ENCODE data around the gene LST1.

The LST1 gene

GRCh38 chr6:31624070-31624469, 38.0 kb downstream of the LST1 start:
- TF ChIP-seq CTCF (IDR thresholded peaks at IDR 0.05; ENCODE audit: extremely low read depth, insufficient read depth, missing control alignments): no peak
- no peak for DNase-seq (ENCODE audit: low spot score)
- in situ Hi-C loops (cut with MboI; ENCODE audit: low pct_unique_long_range_greater_than_20kb, low sequenced_read_pairs, unreplicated experiment): no loop called here

- in situ Hi-C loops (cut with MboI; ENCODE audit: low pct_unique_long_range_greater_than_20kb, low sequenced_read_pairs, unreplicated experiment): no loop called here
- DNase-seq (ENCODE audit: low spot score): no peak
Measured at GRCh38 chr6:31626952-31627351, 40.9 kb downstream of the LST1 start.

GRCh38 chr6:31627690-31628287, 41.7 kb downstream of the LST1 start:
- DNase-seq (ENCODE audit: low spot score): no peak
- in situ Hi-C loops (cut with MboI; ENCODE audit: low pct_unique_long_range_greater_than_20kb, low sequenced_read_pairs, unreplicated experiment): no loop called here
- no peak for TF ChIP-seq CTCF (IDR thresholded peaks at IDR 0.05; ENCODE audit: extremely low read depth, insufficient read depth, missing control alignments)

More at GRCh38 chr6:31626952-31627351, 40.9 kb downstream of the LST1 start:
- TF ChIP-seq CTCF (IDR thresholded peaks at IDR 0.05; ENCODE audit: extremely low read depth, insufficient read depth, missing control alignments): no peak

GRCh38 chr6:31629014-31629413, 42.9 kb downstream of the LST1 start:
- no peak for DNase-seq (ENCODE audit: low spot score)
- no peak for TF ChIP-seq CTCF (IDR thresholded peaks at IDR 0.05; ENCODE audit: extremely low read depth, insufficient read depth, missing control alignments)
- in situ Hi-C loops (cut with MboI; ENCODE audit: low pct_unique_long_range_greater_than_20kb, low sequenced_read_pairs, unreplicated experiment): no loop called here

GRCh38 chr6:31630177-31630934, 44.3 kb downstream of the LST1 start:
- in situ Hi-C loops (cut with MboI; ENCODE audit: low pct_unique_long_range_greater_than_20kb, low sequenced_read_pairs, unreplicated experiment): no loop called here
- DNase-seq (ENCODE audit: low spot score): no peak
- TF ChIP-seq CTCF (IDR thresholded peaks at IDR 0.05; ENCODE audit: extremely low read depth, insufficient read depth, missing control alignments): no peak

GRCh38 chr6:31631209-31631608, 45.1 kb downstream of the LST1 start:
- in situ Hi-C loops (cut with MboI; ENCODE audit: low pct_unique_long_range_greater_than_20kb, low sequenced_read_pairs, unreplicated experiment): no loop called here
- no peak for TF ChIP-seq CTCF (IDR thresholded peaks at IDR 0.05; ENCODE audit: extremely low read depth, insufficient read depth, missing control alignments)
- no peak for DNase-seq (ENCODE audit: low spot score)

All from GM13977 (cell line).